ENCODE data around the gene PTPN4. TPM values are rescaled to one million over a fixed set of nuclear protein-coding genes. Genes with fewer than 3 reads are reported as not detected.

PTPN4 gene
- total RNA-seq, 2 experiments from 2014 or later, result 49.3 to 50.6 TPM

- intact Hi-C loops (cut with micrococcal nuclease; ENCODE audit: unreplicated experiment), result no loop called here
- no peaks in the 10 kb centered on the region for H3K4me1 ChIP-seq (ENCODE audit: insufficient read depth, low read length, poor library complexity, severe bottlenecking)
- no peak overlapping the region for H3K27ac ChIP-seq (ENCODE audit: low read depth, low read length, poor library complexity, severe bottlenecking)
- no peak overlapping the region for H3K4me3 ChIP-seq (ENCODE audit: low read depth, low read length, poor library complexity, severe bottlenecking)
- H2AFZ ChIP-seq (ENCODE audit: low read length), result no peak overlapping the region
- BruUV-seq (replicated peaks), result no TSS peak
- DNase-seq (ENCODE audit: low spot score), result no peak
- no peaks in the 10 kb centered on the region for H3K36me3 ChIP-seq (ENCODE audit: insufficient read depth, low read length)
- POLR2A ChIA-PET, result no interaction called here
- H4K20me1 ChIP-seq (ENCODE audit: insufficient read depth, low read length), result no peaks in the 10 kb centered on the region
- no peaks in the 10 kb centered on the region for H3K79me2 ChIP-seq (ENCODE audit: insufficient read depth, low read depth, low read length)
- no peaks in the 10 kb centered on the region for H3K9me2 ChIP-seq (ENCODE audit: insufficient read depth, low read length)
- CTCF ChIA-PET (ENCODE audit: unreplicated experiment), result no interaction called here
- TF ChIP-seq, protein P1, sequence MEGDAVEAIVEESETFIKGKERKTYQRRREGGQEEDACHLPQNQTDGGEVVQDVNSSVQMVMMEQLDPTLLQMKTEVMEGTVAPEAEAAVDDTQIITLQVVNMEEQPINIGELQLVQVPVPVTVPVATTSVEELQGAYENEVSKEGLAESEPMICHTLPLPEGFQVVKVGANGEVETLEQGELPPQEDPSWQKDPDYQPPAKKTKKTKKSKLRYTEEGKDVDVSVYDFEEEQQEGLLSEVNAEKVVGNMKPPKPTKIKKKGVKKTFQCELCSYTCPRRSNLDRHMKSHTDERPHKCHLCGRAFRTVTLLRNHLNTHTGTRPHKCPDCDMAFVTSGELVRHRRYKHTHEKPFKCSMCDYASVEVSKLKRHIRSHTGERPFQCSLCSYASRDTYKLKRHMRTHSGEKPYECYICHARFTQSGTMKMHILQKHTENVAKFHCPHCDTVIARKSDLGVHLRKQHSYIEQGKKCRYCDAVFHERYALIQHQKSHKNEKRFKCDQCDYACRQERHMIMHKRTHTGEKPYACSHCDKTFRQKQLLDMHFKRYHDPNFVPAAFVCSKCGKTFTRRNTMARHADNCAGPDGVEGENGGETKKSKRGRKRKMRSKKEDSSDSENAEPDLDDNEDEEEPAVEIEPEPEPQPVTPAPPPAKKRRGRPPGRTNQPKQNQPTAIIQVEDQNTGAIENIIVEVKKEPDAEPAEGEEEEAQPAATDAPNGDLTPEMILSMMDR (conservative IDR thresholded peaks at IDR 0.05; ENCODE audit: low read length), result no peak
- H3K4me2 ChIP-seq (ENCODE audit: low read length), result no peak overlapping the region
- no peaks in the 10 kb centered on the region for H3K9me3 ChIP-seq (ENCODE audit: low read length)
Observed at GRCh38 chr2:119715409-119716283, 44.1 kb upstream of the PTPN4 start.

DNA sequence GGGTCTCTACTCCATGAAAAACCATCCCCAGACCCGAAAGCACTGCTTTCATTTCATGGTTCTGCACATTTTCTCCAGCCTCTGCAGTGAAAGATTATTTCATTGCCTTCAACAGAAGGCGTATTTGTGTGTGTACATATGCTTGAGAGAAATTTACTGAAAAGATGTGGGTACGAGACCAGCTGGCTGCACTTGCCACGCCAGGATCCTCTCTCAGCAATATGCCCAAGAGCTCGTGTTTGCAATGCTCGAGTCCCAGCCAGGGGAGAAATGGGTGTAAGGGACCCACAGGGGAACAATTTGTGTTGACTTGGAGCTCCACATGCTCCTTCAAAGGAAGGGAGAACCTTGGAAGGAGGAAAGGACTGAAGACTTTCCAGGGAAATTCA is 43.4 kb upstream of the PTPN4 start:
- CTCF ChIA-PET (ENCODE audit: unreplicated experiment), result no interaction called here
- no peak overlapping the region for H3K27ac ChIP-seq (ENCODE audit: low read depth, low read length, poor library complexity, severe bottlenecking)
- H4K20me1 ChIP-seq (ENCODE audit: insufficient read depth, low read length), result no peaks in the 10 kb centered on the region
- no peak overlapping the region for H3K4me3 ChIP-seq (ENCODE audit: low read depth, low read length, poor library complexity, severe bottlenecking)
- H3K9me3 ChIP-seq (ENCODE audit: low read length), result no peaks in the 10 kb centered on the region
- intact Hi-C loops (cut with micrococcal nuclease; ENCODE audit: unreplicated experiment), result no loop called here
- H3K4me1 ChIP-seq (ENCODE audit: insufficient read depth, low read length, poor library complexity, severe bottlenecking), result no peaks in the 10 kb centered on the region
- H3K4me2 ChIP-seq (ENCODE audit: low read length), result no peak overlapping the region
- no TSS peak for BruUV-seq (replicated peaks)
- H3K79me2 ChIP-seq (ENCODE audit: insufficient read depth, low read depth, low read length), result no peaks in the 10 kb centered on the region
- DNase-seq (ENCODE audit: low spot score), result no peak
- no peak overlapping the region for H2AFZ ChIP-seq (ENCODE audit: low read length)
- H3K36me3 ChIP-seq (ENCODE audit: insufficient read depth, low read length), result no peaks in the 10 kb centered on the region
- no peaks in the 10 kb centered on the region for H3K9me2 ChIP-seq (ENCODE audit: insufficient read depth, low read length)
- TF ChIP-seq, protein P1 (conservative IDR thresholded peaks at IDR 0.05; ENCODE audit: low read length), result no peak
- no peak for TF ChIP-seq EZH2phosphoT487 (IDR thresholded peaks at IDR 0.05; ENCODE audit: borderline replicate concordance, low read depth, low read length)
- POLR2A ChIA-PET, result interaction anchor here (0.6 kb wide), 1 partner anchor 37 kb away, joined by 6 read pairs; the partner anchor contains the start of gene TMEM177

Data from OCI-LY7 (cell line).